Measurements from ENCODE around the gene RYR3.

The RYR3 gene

GRCh38 chr15:33872416-33873106 is 561.8 kb downstream of the RYR3 start:
- no peak for TF ChIP-seq CTCF (IDR thresholded peaks at IDR 0.05; ENCODE audit: borderline replicate concordance, insufficient read depth, low read depth, low read length)
- no peak overlapping the region for H3K4me3 ChIP-seq (ENCODE audit: low read depth, low read length)

GRCh38 chr15:33874156-33874555 is 563.4 kb downstream of the RYR3 start:
- no peak for TF ChIP-seq CTCF (IDR thresholded peaks at IDR 0.05; ENCODE audit: borderline replicate concordance, insufficient read depth, low read depth, low read length)
- H3K4me3 ChIP-seq (ENCODE audit: low read depth, low read length), result no peak overlapping the region

- no peak for TF ChIP-seq CTCF (IDR thresholded peaks at IDR 0.05; ENCODE audit: borderline replicate concordance, insufficient read depth, low read depth, low read length)
- H3K4me3 ChIP-seq (ENCODE audit: low read depth, low read length), result no peak overlapping the region
Observed at GRCh38 chr15:33882921-33883320, 572.2 kb downstream of the RYR3 start.

GRCh38 chr15:33888176-33888575 is 577.4 kb downstream of the RYR3 start:
- no peak overlapping the region for H3K4me3 ChIP-seq (ENCODE audit: low read depth, low read length)
- TF ChIP-seq CTCF (IDR thresholded peaks at IDR 0.05; ENCODE audit: borderline replicate concordance, insufficient read depth, low read depth, low read length), result no peak

GRCh38 chr15:33894193-33894592 is 583.4 kb downstream of the RYR3 start:
- H3K4me3 ChIP-seq (ENCODE audit: low read depth, low read length), result no peak overlapping the region
- TF ChIP-seq CTCF (IDR thresholded peaks at IDR 0.05; ENCODE audit: borderline replicate concordance, insufficient read depth, low read depth, low read length), result no peak

- H3K4me3 ChIP-seq (ENCODE audit: low read depth, low read length), result no peak overlapping the region
- TF ChIP-seq CTCF (IDR thresholded peaks at IDR 0.05; ENCODE audit: borderline replicate concordance, insufficient read depth, low read depth, low read length), result no peak
Observed at GRCh38 chr15:33902043-33902442, 591.3 kb downstream of the RYR3 start.

- H3K4me3 ChIP-seq (ENCODE audit: low read depth, low read length), result no peak overlapping the region
- TF ChIP-seq CTCF (IDR thresholded peaks at IDR 0.05; ENCODE audit: borderline replicate concordance, insufficient read depth, low read depth, low read length), result no peak
Observed at GRCh38 chr15:33903661-33904060, 592.9 kb downstream of the RYR3 start.
